Ishikawa (cell line): Measurements from ENCODE around the gene SSTR4.

ENCODE experiments used
- CEBPB ChIP-seq: IDR thresholded peaks from 2 replicates; pipeline ENCODE4 v1.6.1; 2012
- CREB1 ChIP-seq: IDR thresholded peaks from 2 replicates; pipeline ENCODE4 v1.6.1; 2012; ENCODE audit warnings: low read depth
- EGR1 ChIP-seq: IDR thresholded peaks from 2 replicates; pipeline ENCODE4 v1.6.1; 2012
- FOXM1 ChIP-seq: IDR thresholded peaks from 2 replicates; pipeline ENCODE4 v1.6.1; 2012; ENCODE audit warnings: low read depth, borderline replicate concordance
- MAX ChIP-seq: IDR thresholded peaks from 2 replicates; pipeline ENCODE4 v1.6.1; 2012
- RAD21 ChIP-seq: IDR thresholded peaks from 2 replicates; pipeline ENCODE4 v1.6.1; 2012; ENCODE audit warnings: low read depth
- TAF1 ChIP-seq: IDR thresholded peaks from 2 replicates; pipeline ENCODE4 v1.6.1; 2012; ENCODE audit warnings: low read depth, mild to moderate bottlenecking
- YY1 ChIP-seq: IDR thresholded peaks from 2 replicates; pipeline ENCODE4 v1.6.1; 2012; ENCODE audit warnings: low read depth
- ZBTB7A ChIP-seq: IDR thresholded peaks from 2 replicates; pipeline ENCODE4 v1.6.1; 2012; ENCODE audit warnings: low read depth

GRCh38 chr20:23062632-23063031 lies 27.5 kb downstream of the SSTR4 start:
- TF ChIP-seq MAX (no peak), RAD21 (no peak), CEBPB (no peak), TAF1 (no peak), CREB1 (no peak), YY1 (no peak), ZBTB7A (no peak), FOXM1 (no peak), EGR1 (no peak)
